SH-SY5Y (cell line): ENCODE data around the gene PICK1.

Experiments
- GATA2 ChIP-seq: IDR thresholded peaks from 2 replicates; pipeline ENCODE4 v1.6.1; 2011; ENCODE audit warnings: mild to moderate bottlenecking, low read depth, low read length
- GATA3 ChIP-seq: IDR thresholded peaks from 2 replicates; pipeline ENCODE4 v1.6.1; 2011; ENCODE audit warnings: low read depth, mild to moderate bottlenecking, low read length, moderate library complexity

DNA sequence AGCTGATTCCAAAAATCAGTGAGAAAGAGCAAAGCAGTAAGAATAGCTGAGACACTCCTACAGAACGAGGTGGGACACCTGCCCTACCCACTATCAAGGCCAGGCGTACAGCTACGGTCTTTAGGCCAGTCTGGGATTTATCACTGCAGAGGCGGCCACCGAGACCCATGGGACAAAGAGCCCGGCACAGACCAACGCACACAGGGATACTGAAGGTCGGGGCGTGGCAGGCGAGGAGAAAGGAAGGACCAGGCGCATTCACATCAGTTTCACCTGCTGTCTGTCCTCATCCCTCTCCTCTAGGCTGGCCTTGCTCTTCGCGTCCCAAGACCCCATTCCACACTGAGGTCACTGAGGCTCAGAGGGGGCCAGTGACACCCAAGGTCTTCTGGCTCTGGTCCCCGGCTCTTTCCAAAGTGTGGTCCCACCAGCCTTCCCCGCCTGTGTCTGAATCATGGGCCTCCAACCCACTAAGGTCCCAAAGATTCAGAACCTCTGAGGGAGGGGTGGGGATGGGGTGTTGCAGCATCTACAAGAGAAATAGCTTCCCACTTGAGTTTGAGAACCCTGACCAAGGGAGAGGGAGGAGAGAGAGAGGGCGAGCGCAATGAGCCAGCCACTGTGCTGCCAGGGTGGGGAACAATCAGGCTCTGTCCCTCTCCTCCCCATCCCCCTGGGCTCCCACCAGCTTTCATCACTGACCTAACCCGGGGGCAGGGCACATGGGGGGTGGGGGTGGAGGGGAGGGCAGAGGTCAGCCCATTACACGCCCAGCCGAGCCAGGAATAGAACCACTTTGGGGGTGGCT lies 7.2 kb upstream of the PICK1 start:
- TF ChIP-seq GATA3 = no peak
- no peak for TF ChIP-seq GATA2
